Caco-2 (cell line): ENCODE measurements around the gene FHIT. TPM values are rescaled to one million over a fixed set of nuclear protein-coding genes. Genes with fewer than 3 reads are reported as not detected.
"Not testable (repeated sequence)": the region's sequence is repeated elsewhere in the genome, so short reads cannot be mapped to it uniquely, and the experiment has no call there.

Experiments
- BruUV-seq: library from RNA; stranded (reverse); fragments of 400-500 nt; replicated peaks from 2 replicates; lab custom pipeline; 2021; lab: Mats Ljungman, UMichigan
- CTCF ChIA-PET: fragments of 300-600 bp; sonication (Branson Sonifier 250); formaldehyde crosslinking; loops from one replicate; lab custom pipeline; 2022; ENCODE audit warnings: antibody characterized with exemption; lab: Charles Lee
- POLR2A ChIA-PET: fragments of 300-600 bp; sonication (Branson Sonifier 250); formaldehyde crosslinking; loops from one replicate; lab custom pipeline; 2022; ENCODE audit warnings: antibody characterized with exemption; lab: Charles Lee
- DNase-seq, 2 experiments: peaks; one replicate each; pipeline versions ENCODE4 v3.0.0 to v3.0.0-alpha.2; 2020 to 2022
- H3K27me3 ChIP-seq: replicated peaks from 2 replicates; pipeline ENCODE4 v1.6.0; 2011; ENCODE audit warnings: low read length; ENCODE audit not compliant: control insufficient read depth, insufficient read depth
- H3K36me3 ChIP-seq: 2 replicates; pipeline ENCODE4 v1.5.1; 2011; ENCODE audit warnings: low read length; ENCODE audit not compliant: control insufficient read depth, insufficient read depth
- H3K4me1 ChIP-seq: fragments of 250-450 bp; sonication (Bioruptor Pico); 2 replicates; pipeline ENCODE4 v1.5.1; 2020; ENCODE audit warnings: mild to moderate bottlenecking
- H3K4me3 ChIP-seq: 2 replicates; pipeline ENCODE4 v1.5.1; 2011; ENCODE audit warnings: low read depth, mild to moderate bottlenecking, control low read depth, low read length
- H3K9me3 ChIP-seq: fragments of 250-450 bp; sonication (Bioruptor Pico); 2 replicates; pipeline ENCODE4 v1.5.1; 2020; ENCODE audit warnings: mild to moderate bottlenecking, moderate library complexity
- H3K27ac Mint-ChIP-seq: one replicate; pipeline ENCODE4 v1.8.0; 2022; ENCODE audit warnings: mixed read lengths; ENCODE audit not compliant: unreplicated experiment
- H3K27me3 Mint-ChIP-seq: one replicate; pipeline ENCODE4 v1.8.0; 2022; ENCODE audit warnings: mixed read lengths; ENCODE audit not compliant: insufficient read depth, unreplicated experiment
- H3K36me3 Mint-ChIP-seq: one replicate; pipeline ENCODE4 v1.8.0; 2022; ENCODE audit warnings: mild to moderate bottlenecking, mixed read lengths; ENCODE audit not compliant: insufficient read depth, unreplicated experiment
- H3K4me1 Mint-ChIP-seq: one replicate; pipeline ENCODE4 v1.8.0; 2022; ENCODE audit warnings: low read depth, mixed read lengths; ENCODE audit not compliant: unreplicated experiment
- H3K4me3 Mint-ChIP-seq: one replicate; pipeline ENCODE4 v1.8.0; 2022; ENCODE audit warnings: mild to moderate bottlenecking, moderate library complexity, mixed read lengths; ENCODE audit not compliant: unreplicated experiment
- H3K9me3 Mint-ChIP-seq: one replicate; pipeline ENCODE4 v1.8.0; 2022; ENCODE audit warnings: mixed read lengths; ENCODE audit not compliant: unreplicated experiment
- CTCF ChIP-seq, 2 experiments: fragments of 200-600 bp in 1 of 2; IDR thresholded peaks; 1 replicate in 1 of 2; 2 replicates in 1 of 2; pipeline versions ENCODE4 v1.5.1 to v1.8.0; 2011 to 2022; ENCODE audit warnings: antibody characterized with exemption in 1 of 2, control low read depth in 1 of 2, inconsistent platforms in 1 of 2, low read depth in 1 of 2, low read length in 1 of 2, mild to moderate bottlenecking in 1 of 2, moderate library complexity in 1 of 2; ENCODE audit not compliant: insufficient read depth in 1 of 2, severe bottlenecking in 1 of 2, unreplicated experiment in 1 of 2
- intact Hi-C: fragments of 100-400 bp; cut with micrococcal nuclease; formaldehyde crosslinking; loops from one replicate; pipeline ENCODE4 v1.10.0; 2022; ENCODE audit not compliant: unreplicated experiment
- total RNA-seq: library from RNA; stranded (reverse); gene quantifications from 2 replicates; pipeline ENCODE4 v1.2.3, GENCODE V29; 2022

The FHIT gene
- total RNA-seq, 1 experiment from 2014 or later: 8.3 TPM

GRCh38 chr3:61029194-61029593, 222.1 kb downstream of the FHIT start:
- Mint-ChIP-seq H3K4me1 (peaks cover 7% of the 10 kb centered on the region), H3K4me3 (no peak overlapping the region), H3K27me3 (no peaks in the 10 kb centered on the region), H3K36me3 (no peaks in the 10 kb centered on the region), H3K27ac (no peak overlapping the region), H3K9me3 (no peaks in the 10 kb centered on the region)
- TF ChIP-seq CTCF (IDR thresholded peaks at IDR 0.05; ENCODE audit: insufficient read depth in 1 of 2, low read depth in 1 of 2, low read length in 1 of 2, severe bottlenecking in 1 of 2, unreplicated experiment in 1 of 2): no peak
- DNase-seq: no peak
- BruUV-seq: no TSS peak
- no peaks in the 10 kb centered on the region for H3K27me3 ChIP-seq
- intact Hi-C loops: no loop called here
- H3K36me3 ChIP-seq: no peaks in the 10 kb centered on the region
- ChIA-PET POLR2A (no interaction called here), CTCF (no interaction called here)
- no peaks in the 10 kb centered on the region for H3K9me3 ChIP-seq
- H3K4me1 ChIP-seq: no peaks in the 10 kb centered on the region
- H3K4me3 ChIP-seq: no peak overlapping the region

GRCh38 chr3:61018807-61019206, 232.4 kb downstream of the FHIT start:
- Histone ChIP-seq H3K4me1 (peaks cover 6% of the 10 kb centered on the region; the same call in 1 of the 2 replicates), H3K4me3 (no peak overlapping the region), H3K9me3 (no peaks in the 10 kb centered on the region), H3K27me3 (no peaks in the 10 kb centered on the region), H3K36me3 (no peaks in the 10 kb centered on the region)
- no peak overlapping the region for H3K4me3 Mint-ChIP-seq
- BruUV-seq: no TSS peak
- H3K4me1 Mint-ChIP-seq: no peaks in the 10 kb centered on the region
- H3K27me3 Mint-ChIP-seq: no peaks in the 10 kb centered on the region
- no peak overlapping the region for H3K27ac Mint-ChIP-seq
- TF ChIP-seq CTCF (IDR thresholded peaks at IDR 0.05; ENCODE audit: insufficient read depth in 1 of 2, low read depth in 1 of 2, low read length in 1 of 2, severe bottlenecking in 1 of 2, unreplicated experiment in 1 of 2): no peak
- POLR2A ChIA-PET: no interaction called here
- CTCF ChIA-PET: no interaction called here
- intact Hi-C loops: no loop called here
- no peak for DNase-seq
- peaks cover 24% of the 10 kb centered on the region for H3K9me3 Mint-ChIP-seq
- no peaks in the 10 kb centered on the region for H3K36me3 Mint-ChIP-seq

GRCh38 chr3:61017028-61017427, 234.2 kb downstream of the FHIT start:
- H3K4me1 ChIP-seq, H3K27ac Mint-ChIP-seq, BruUV-seq, H3K36me3 ChIP-seq, H3K27me3 ChIP-seq, DNase-seq, H3K9me3 ChIP-seq, H3K9me3 Mint-ChIP-seq, H3K4me1 Mint-ChIP-seq, intact Hi-C loops, POLR2A ChIA-PET, H3K4me3 Mint-ChIP-seq, H3K4me3 ChIP-seq, H3K36me3 Mint-ChIP-seq, CTCF ChIA-PET, H3K27me3 Mint-ChIP-seq: not testable (repeated sequence)

- Mint-ChIP-seq H3K27me3 (no peaks in the 10 kb centered on the region), H3K36me3 (no peaks in the 10 kb centered on the region), H3K27ac (no peak overlapping the region), H3K9me3 (no peaks in the 10 kb centered on the region), H3K4me3 (no peak overlapping the region), H3K4me1 (no peaks in the 10 kb centered on the region)
- intact Hi-C loops: no loop called here
- CTCF ChIA-PET: no interaction called here
- Histone ChIP-seq H3K4me1 (peaks cover 6% of the 10 kb centered on the region; the same call in 1 of the 2 replicates), H3K9me3 (no peaks in the 10 kb centered on the region), H3K36me3 (no peaks in the 10 kb centered on the region), H3K27me3 (no peaks in the 10 kb centered on the region), H3K4me3 (no peak overlapping the region)
- TF ChIP-seq CTCF (IDR thresholded peaks at IDR 0.05; ENCODE audit: insufficient read depth in 1 of 2, low read depth in 1 of 2, low read length in 1 of 2, severe bottlenecking in 1 of 2, unreplicated experiment in 1 of 2): no peak
- POLR2A ChIA-PET: no interaction called here
- no peak for DNase-seq
- no TSS peak for BruUV-seq
These were observed 235.4 kb downstream of the FHIT start for GRCh38 chr3:61015859-61016258.
